Trophoblast cell (in vitro differentiated cells and primary cell): Measurements from ENCODE around the gene BNC2.

ENCODE experiments used
- DNase-seq, 2 donors: peaks; one replicate each; pipeline ENCODE4 v3.0.0-alpha.2; 2016
- H2AFZ ChIP-seq: 2 replicates; pipeline ENCODE4 v1.6.1; 2013; ENCODE audit warnings: low read length, moderate library complexity, mild to moderate bottlenecking; ENCODE audit not compliant: insufficient read depth, poor library complexity
- H2AK5ac ChIP-seq: 2 replicates; pipeline ENCODE4 v1.6.1; 2013; ENCODE audit warnings: mild to moderate bottlenecking, low read length
- H2BK120ac ChIP-seq: 2 replicates; pipeline ENCODE4 v1.6.1; 2013; ENCODE audit warnings: low read length, mild to moderate bottlenecking, moderate library complexity; ENCODE audit not compliant: insufficient read depth, poor library complexity
- H2BK12ac ChIP-seq: 2 replicates; pipeline ENCODE4 v1.6.1; 2013; ENCODE audit warnings: mild to moderate bottlenecking, low read length, moderate library complexity
- H2BK5ac ChIP-seq: 2 replicates; pipeline ENCODE4 v1.6.1; 2013; ENCODE audit warnings: low read length, low read depth, moderate library complexity, mild to moderate bottlenecking; ENCODE audit not compliant: poor library complexity
- H3K14ac ChIP-seq: 2 replicates; pipeline ENCODE4 v1.6.1; 2013; ENCODE audit warnings: mild to moderate bottlenecking, low read length
- H3K18ac ChIP-seq: 2 replicates; pipeline ENCODE4 v1.6.1; 2013; ENCODE audit warnings: mild to moderate bottlenecking, low read length
- H3K23ac ChIP-seq: 2 replicates; pipeline ENCODE4 v1.6.1; 2013; ENCODE audit warnings: low read length
- H3K27ac ChIP-seq: 2 replicates; pipeline ENCODE4 v1.5.1; 2013; ENCODE audit warnings: low read depth, mild to moderate bottlenecking, inconsistent platforms, low read length, moderate library complexity
- H3K27me3 ChIP-seq: 2 replicates; pipeline ENCODE4 v1.6.1; 2013; ENCODE audit warnings: inconsistent platforms, mild to moderate bottlenecking, low read length, moderate library complexity; ENCODE audit not compliant: insufficient read depth
- H3K36me3 ChIP-seq, 2 experiments: 1 replicate in 1 of 2; 2 replicates in 1 of 2; pipeline ENCODE4 v1.6.1; 2013; ENCODE audit warnings: low read length in 2 of 2, mild to moderate bottlenecking in 2 of 2, moderate library complexity in 1 of 2; ENCODE audit not compliant: insufficient read depth in 2 of 2, control insufficient read depth in 1 of 2
- H3K4ac ChIP-seq: 2 replicates; pipeline ENCODE4 v1.6.1; 2013; ENCODE audit warnings: low read depth, mild to moderate bottlenecking, low read length, moderate library complexity
- H3K4me1 ChIP-seq, 2 experiments: 1 replicate in 1 of 2; 2 replicates in 1 of 2; pipeline ENCODE4 v1.6.1; 2013; ENCODE audit warnings: low read length in 2 of 2, mild to moderate bottlenecking in 2 of 2, moderate library complexity in 1 of 2; ENCODE audit not compliant: insufficient read depth in 2 of 2, control insufficient read depth in 1 of 2
- H3K4me2 ChIP-seq: 2 replicates; pipeline ENCODE4 v1.6.1; 2013; ENCODE audit warnings: inconsistent platforms, mild to moderate bottlenecking, low read length, moderate library complexity
- H3K4me3 ChIP-seq: 2 replicates; pipeline ENCODE4 v1.5.1; 2013; ENCODE audit warnings: mild to moderate bottlenecking, low read depth, low read length, inconsistent platforms
- H3K79me1 ChIP-seq: one replicate; pipeline ENCODE4 v1.6.1; 2013; ENCODE audit warnings: low read length
- H3K79me2 ChIP-seq: 2 replicates; pipeline ENCODE4 v1.6.1; 2013; ENCODE audit warnings: low read length, mild to moderate bottlenecking; ENCODE audit not compliant: control insufficient read depth, insufficient read depth, poor library complexity
- H3K9ac ChIP-seq: 2 replicates; pipeline ENCODE4 v1.6.1; 2013; ENCODE audit warnings: mild to moderate bottlenecking, low read length
- H3K9me3 ChIP-seq: 2 replicates; pipeline ENCODE4 v1.6.1; 2013; ENCODE audit warnings: low read depth, mild to moderate bottlenecking, control low read depth, inconsistent platforms, low read length; ENCODE audit not compliant: insufficient read depth
- H4K12ac ChIP-seq: 2 replicates; pipeline ENCODE4 v1.6.1; 2013; ENCODE audit warnings: low read depth, mild to moderate bottlenecking, low read length, moderate library complexity
- H4K8ac ChIP-seq: 2 replicates; pipeline ENCODE4 v1.6.1; 2013; ENCODE audit warnings: low read depth, mild to moderate bottlenecking, low read length, moderate library complexity
- H4K91ac ChIP-seq: one replicate; pipeline ENCODE4 v1.6.1; 2013; ENCODE audit warnings: low read depth, mild to moderate bottlenecking, low read length, moderate library complexity
- WGBS: extraction: QIAGEN DNeasy Blood & Tissue Kit; methylation state at CpG from one replicate; pipeline ENCODE4 v1.1.7; 2013; ENCODE audit warnings: missing lambda C conversion rate; ENCODE audit not compliant: insufficient read length, insufficient coverage; ENCODE audit errors: extremely low coverage; 5-methylcytosine and 5-hydroxymethylcytosine counted together

The BNC2 gene

DNA sequence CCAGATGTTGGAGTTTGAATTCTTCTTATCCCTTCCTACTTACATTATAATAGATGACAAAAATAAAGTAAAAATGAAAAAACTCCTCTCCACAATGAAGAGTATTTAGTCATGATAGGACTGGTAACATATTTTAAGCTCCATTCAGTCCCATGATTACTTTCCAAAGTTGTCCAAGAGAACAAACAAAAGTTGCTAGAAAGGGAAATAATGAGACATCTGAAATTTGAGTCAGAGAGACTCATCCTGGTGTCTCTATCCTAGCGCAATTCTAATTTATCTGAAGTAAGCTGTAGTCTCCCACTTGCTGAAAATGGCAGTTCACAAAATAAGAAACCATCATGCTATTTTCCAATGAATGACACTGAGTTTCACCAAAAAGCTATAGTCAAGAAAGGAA lies 152.2 kb downstream of the BNC2 start:
- Histone ChIP-seq H3K9ac (no peak overlapping the region), H3K27me3 (no peaks in the 10 kb centered on the region), H4K12ac (no peak overlapping the region)

DNA sequence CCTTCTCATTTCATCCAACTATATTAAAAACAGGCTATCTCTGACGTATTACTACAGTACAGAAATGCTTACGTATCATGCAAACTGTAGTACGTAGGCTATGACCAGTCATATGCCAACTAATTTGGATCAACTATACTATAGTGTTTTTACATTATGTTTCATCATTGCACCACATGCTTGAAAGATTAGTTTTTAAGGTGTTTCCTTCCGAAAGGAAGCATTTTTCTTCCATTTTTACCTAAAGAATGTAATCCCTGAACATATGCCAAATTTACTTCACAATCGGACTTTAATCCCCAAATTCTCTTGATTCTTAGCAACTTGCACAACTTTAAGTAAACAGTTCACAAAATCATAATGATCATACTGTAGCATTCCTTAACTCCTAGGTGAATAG lies 153.9 kb downstream of the BNC2 start:
- Histone ChIP-seq H3K27me3 (no peaks in the 10 kb centered on the region), H3K4me2 (no peak overlapping the region), H3K18ac (no peak overlapping the region), H4K91ac (no peak overlapping the region), H4K12ac (no peak overlapping the region), H3K4me3 (no peak overlapping the region), H3K79me1 (no peaks in the 10 kb centered on the region), H2BK120ac (no peak overlapping the region), H3K4me1 (peaks cover 0 to 2% of the 10 kb centered on the region in 2 experiments), H2BK12ac (no peak overlapping the region), H3K4ac (no peak overlapping the region), H3K9me3 (no peaks in the 10 kb centered on the region), H2AK5ac (no peak overlapping the region), H2BK5ac (no peak overlapping the region), H2AFZ (no peak overlapping the region), H3K79me2 (no peaks in the 10 kb centered on the region), H3K14ac (no peak overlapping the region), H3K23ac (no peak overlapping the region), H3K27ac (no peak overlapping the region), H4K8ac (no peak overlapping the region), H3K9ac (no peak overlapping the region), H3K36me3 (no peaks in the 10 kb centered on the region)
- no CpG with 5 or more reads among the region's 5 CpGs for WGBS
- no peak for DNase-seq

More for the DNA sequence above, 152.2 kb downstream of the BNC2 start:
- Histone ChIP-seq H2BK12ac (no peak overlapping the region), H3K36me3 (no peaks in the 10 kb centered on the region), H3K23ac (no peak overlapping the region), H3K4ac (no peak overlapping the region), H3K4me3 (no peak overlapping the region), H3K14ac (no peak overlapping the region), H3K27ac (no peak overlapping the region), H3K79me1 (no peaks in the 10 kb centered on the region), H3K18ac (no peak overlapping the region), H2BK5ac (no peak overlapping the region), H4K8ac (no peak overlapping the region), H2AFZ (no peak overlapping the region), H2BK120ac (no peak overlapping the region), H3K4me2 (no peak overlapping the region), H2AK5ac (no peak overlapping the region), H3K9me3 (no peaks in the 10 kb centered on the region), H4K91ac (no peak overlapping the region), H3K4me1 (no peaks in the 10 kb centered on the region), H3K79me2 (no peaks in the 10 kb centered on the region)
- no CpG with 5 or more reads among the region's 1 CpG for WGBS
- no peak for DNase-seq

DNA sequence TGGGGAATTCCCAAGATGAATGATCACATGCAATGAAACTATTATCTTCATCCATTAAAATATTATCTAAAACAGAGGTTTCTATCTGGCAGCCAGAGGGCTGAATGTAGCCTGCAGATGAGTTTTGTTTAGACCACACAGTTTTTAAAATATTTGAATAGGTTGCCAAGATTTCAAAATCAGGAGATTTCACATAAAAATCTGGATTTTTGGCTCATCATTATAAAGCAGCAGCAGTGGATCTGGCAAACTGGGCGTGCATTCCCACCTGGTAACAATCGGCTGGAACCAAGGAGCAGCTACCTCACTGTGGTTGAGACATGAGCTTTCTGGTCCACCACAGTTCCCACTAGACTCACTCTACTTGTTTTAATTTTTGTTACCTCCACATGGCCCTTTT lies 155.1 kb downstream of the BNC2 start:
- Histone ChIP-seq H3K4me2 (no peak overlapping the region), H3K79me2 (no peaks in the 10 kb centered on the region), H3K9me3 (no peaks in the 10 kb centered on the region), H2BK12ac (no peak overlapping the region), H3K4me1 (peaks cover 0 to 2% of the 10 kb centered on the region in 2 experiments), H2AFZ (no peak overlapping the region), H3K18ac (no peak overlapping the region), H4K91ac (no peak overlapping the region), H3K27me3 (no peaks in the 10 kb centered on the region), H3K14ac (no peak overlapping the region), H3K79me1 (no peaks in the 10 kb centered on the region), H3K9ac (no peak overlapping the region), H2BK120ac (no peak overlapping the region), H2AK5ac (no peak overlapping the region), H3K4me3 (no peak overlapping the region), H3K23ac (no peak overlapping the region), H3K36me3 (no peaks in the 10 kb centered on the region), H3K4ac (no peak overlapping the region), H4K8ac (no peak overlapping the region), H2BK5ac (no peak overlapping the region), H4K12ac (no peak overlapping the region), H3K27ac (no peak overlapping the region)
- no CpG with 5 or more reads among the region's 2 CpGs for WGBS
- no peak for DNase-seq

GRCh38 chr9:16712787-16713186 lies 157.7 kb downstream of the BNC2 start:
- no peak overlapping the region for H2AK5ac ChIP-seq
- no peak overlapping the region for H3K9ac ChIP-seq
- no peak overlapping the region for H2BK12ac ChIP-seq
- H4K12ac ChIP-seq, result no peak overlapping the region
- no peak overlapping the region for H4K8ac ChIP-seq
- H2AFZ ChIP-seq, result no peak overlapping the region
- no peaks in the 10 kb centered on the region for H3K79me1 ChIP-seq
- H3K4me1 ChIP-seq, result peaks cover 3 to 12% of the 10 kb centered on the region in 2 experiments
- H3K4me2 ChIP-seq, result no peak overlapping the region
- no peaks in the 10 kb centered on the region for H3K36me3 ChIP-seq
- no peaks in the 10 kb centered on the region for H3K27me3 ChIP-seq
- H2BK120ac ChIP-seq, result no peak overlapping the region
- no peak overlapping the region for H3K18ac ChIP-seq
- no peak overlapping the region for H3K14ac ChIP-seq
- H3K27ac ChIP-seq, result no peak overlapping the region
- H4K91ac ChIP-seq, result no peak overlapping the region
- H3K23ac ChIP-seq, result no peak overlapping the region
- H3K79me2 ChIP-seq, result no peaks in the 10 kb centered on the region
- WGBS, result no CpG with 5 or more reads among the region's 4 CpGs
- no peak overlapping the region for H3K4ac ChIP-seq
- no peak overlapping the region for H3K4me3 ChIP-seq
- no peaks in the 10 kb centered on the region for H3K9me3 ChIP-seq
- no peak overlapping the region for H2BK5ac ChIP-seq
- no peak for DNase-seq
